D721Med (cell line): ENCODE results near the gene CELA3B.
"Not testable (repeated sequence)": the region's sequence is repeated elsewhere in the genome, so short reads cannot be mapped to it uniquely, and the experiment has no call there.

Source experiments
- DNase-seq: peaks from one replicate; pipeline ENCODE4 v3.0.0; 2011; ENCODE audit warnings: low spot score; ENCODE audit not compliant: insufficient read length
- FAIRE-seq: peaks from 2 replicates; lab custom pipeline; 2011; peaks lifted over from hg19 to GRCh38; lab: Jason Lieb, UNC
- TF ChIP-seq, protein P1 (sequence below): IDR thresholded peaks from 2 replicates; pipeline ENCODE4 v1.5.1; 2012; ENCODE audit warnings: mild to moderate bottlenecking, control low read depth; ENCODE audit not compliant: insufficient read depth; ENCODE audit errors: missing control alignments

The CELA3B gene

DNA sequence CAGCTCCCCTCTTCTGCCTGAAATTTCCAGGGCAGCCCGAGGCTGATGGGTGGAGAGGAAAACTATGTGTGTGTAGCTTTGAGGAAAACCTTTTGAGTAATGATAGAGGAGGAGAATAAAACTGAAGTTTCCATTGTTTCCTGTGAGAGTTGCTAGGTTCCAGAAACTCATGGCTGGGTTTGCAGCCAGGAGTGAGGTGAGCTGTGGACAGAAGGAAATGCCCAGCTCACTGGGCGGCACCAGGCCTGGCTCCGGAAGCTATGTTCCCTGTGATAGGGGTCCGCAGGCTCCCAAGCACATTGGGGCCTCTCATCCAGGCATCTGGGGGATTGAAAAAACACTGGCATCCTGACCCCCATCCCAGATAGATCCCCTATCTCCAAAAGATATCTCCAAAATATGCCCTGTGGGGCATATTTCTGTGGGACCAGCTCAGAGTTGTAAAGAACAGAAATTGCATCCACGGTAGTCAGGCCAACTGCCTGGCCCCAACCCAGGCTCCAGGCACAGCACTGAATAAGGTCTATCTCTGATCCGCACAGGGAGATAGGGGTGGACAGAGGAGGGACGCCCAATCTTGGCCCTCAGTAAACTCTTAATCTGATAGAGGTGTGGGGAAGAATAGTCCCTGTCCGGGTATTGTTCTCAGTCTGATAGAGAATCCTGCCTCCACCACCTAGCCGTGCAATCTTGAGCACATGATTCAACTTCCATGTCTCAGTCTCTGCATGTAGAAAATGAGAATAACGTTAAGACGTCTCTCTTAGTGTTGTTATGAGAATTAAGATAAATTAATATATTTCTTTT, 37.9 kb upstream of the CELA3B start:
- DNase-seq = no peak
- no peak for FAIRE-seq
- TF ChIP-seq, protein P1, sequence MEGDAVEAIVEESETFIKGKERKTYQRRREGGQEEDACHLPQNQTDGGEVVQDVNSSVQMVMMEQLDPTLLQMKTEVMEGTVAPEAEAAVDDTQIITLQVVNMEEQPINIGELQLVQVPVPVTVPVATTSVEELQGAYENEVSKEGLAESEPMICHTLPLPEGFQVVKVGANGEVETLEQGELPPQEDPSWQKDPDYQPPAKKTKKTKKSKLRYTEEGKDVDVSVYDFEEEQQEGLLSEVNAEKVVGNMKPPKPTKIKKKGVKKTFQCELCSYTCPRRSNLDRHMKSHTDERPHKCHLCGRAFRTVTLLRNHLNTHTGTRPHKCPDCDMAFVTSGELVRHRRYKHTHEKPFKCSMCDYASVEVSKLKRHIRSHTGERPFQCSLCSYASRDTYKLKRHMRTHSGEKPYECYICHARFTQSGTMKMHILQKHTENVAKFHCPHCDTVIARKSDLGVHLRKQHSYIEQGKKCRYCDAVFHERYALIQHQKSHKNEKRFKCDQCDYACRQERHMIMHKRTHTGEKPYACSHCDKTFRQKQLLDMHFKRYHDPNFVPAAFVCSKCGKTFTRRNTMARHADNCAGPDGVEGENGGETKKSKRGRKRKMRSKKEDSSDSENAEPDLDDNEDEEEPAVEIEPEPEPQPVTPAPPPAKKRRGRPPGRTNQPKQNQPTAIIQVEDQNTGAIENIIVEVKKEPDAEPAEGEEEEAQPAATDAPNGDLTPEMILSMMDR = no peak

DNA sequence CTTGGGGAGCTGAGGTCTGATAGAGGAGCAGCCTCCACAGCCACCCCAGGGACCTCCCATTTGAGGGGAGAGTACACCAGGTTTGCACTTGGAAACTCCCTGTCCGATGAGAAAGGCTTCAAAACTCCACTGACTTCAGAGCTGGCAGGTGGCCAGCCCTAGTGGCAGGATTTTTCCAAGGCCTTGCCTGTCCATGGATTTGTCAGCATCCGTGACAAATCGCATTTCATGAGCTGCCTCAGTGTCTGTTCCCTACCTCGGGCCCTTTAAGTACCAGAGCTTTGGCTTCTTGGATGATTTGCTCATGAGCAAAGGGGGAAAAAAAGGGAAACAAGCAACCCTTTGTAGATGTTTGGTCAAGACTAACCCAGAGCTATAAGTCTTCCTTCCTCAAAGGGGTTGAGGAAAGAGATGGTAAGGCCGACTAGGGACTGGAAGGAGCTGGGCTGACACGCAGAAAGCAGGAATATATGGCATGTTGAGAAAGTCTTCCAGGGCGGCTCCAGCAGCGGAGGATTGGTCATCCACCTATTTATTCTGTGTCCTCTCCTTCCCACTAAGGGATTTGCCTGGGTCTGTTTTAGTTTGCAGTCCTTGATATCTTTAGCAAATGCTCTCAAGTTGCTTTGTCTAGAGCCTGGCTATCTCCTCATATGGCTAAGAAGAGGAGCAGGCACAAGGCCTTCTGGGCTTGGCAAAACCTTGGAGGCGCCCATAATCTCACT, 37.0 kb upstream of the CELA3B start:
- TF ChIP-seq, protein P1 = no peak
- no peak for DNase-seq
- FAIRE-seq = no peak

DNA sequence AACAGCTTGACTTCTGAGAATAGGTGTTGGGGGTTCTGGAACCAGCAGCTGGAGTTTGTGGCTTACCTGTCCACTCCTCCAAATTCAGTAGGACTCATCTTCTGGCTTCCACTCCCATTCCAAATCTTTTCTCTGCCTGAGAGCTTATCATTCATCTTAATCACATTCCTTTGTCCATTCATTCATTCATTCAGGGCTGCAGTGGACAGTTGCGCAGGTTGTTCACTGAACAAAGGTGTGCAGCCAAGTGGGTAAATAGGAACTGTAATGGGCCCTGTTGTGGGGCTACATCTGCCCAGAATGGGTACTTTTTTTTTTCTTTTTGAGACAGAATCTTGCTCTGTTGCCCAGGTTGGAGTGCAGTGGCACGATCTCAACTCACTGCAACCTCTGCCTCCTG, 36.3 kb upstream of the CELA3B start:
- TF ChIP-seq, protein P1 = no peak

DNA sequence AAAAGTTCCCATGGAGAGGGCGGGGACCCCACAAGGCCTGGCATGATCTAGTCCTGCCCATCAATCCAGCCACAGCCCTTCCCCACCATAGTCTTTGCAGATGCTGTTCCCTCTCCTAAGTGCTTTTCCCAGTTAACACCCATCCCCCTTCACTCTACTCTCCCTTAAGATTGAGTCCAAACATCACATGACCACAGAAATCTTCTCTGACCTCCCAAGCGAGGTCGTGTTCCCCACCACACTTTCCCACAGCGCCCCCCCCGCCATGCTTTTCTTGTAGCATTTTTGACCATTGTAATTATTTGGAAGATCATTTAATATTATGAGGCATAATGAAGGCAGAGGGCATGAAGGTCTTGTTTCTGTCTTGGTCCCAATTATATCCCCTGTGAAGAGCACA, 35.5 kb upstream of the CELA3B start:
- TF ChIP-seq, protein P1 = no peak
- FAIRE-seq (no peak), DNase-seq (no peak)

More for the DNA sequence above, 36.3 kb upstream of the CELA3B start:
- FAIRE-seq (no peak), DNase-seq (no peak)

DNA sequence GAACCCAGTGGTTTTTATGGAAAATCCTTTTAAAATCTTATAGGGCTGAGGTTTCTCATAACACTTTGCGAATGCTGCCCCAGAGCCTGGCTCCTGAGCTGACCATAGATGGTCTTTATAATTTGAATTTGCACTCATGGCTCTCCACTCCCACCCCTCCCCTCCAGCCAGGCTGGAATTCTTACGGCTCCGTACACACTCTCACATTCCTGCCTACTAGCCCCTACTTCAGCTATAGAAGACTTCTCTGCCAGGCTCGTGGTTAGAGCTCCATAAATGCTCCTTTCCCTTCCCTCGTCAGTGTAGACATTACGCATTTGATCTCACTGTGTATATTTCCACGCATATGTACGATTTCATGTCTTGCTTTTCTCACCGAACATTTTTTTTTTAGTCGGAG, 34.4 kb upstream of the CELA3B start:
- FAIRE-seq (no peak), DNase-seq (no peak)
- TF ChIP-seq, protein P1 = no peak

DNA sequence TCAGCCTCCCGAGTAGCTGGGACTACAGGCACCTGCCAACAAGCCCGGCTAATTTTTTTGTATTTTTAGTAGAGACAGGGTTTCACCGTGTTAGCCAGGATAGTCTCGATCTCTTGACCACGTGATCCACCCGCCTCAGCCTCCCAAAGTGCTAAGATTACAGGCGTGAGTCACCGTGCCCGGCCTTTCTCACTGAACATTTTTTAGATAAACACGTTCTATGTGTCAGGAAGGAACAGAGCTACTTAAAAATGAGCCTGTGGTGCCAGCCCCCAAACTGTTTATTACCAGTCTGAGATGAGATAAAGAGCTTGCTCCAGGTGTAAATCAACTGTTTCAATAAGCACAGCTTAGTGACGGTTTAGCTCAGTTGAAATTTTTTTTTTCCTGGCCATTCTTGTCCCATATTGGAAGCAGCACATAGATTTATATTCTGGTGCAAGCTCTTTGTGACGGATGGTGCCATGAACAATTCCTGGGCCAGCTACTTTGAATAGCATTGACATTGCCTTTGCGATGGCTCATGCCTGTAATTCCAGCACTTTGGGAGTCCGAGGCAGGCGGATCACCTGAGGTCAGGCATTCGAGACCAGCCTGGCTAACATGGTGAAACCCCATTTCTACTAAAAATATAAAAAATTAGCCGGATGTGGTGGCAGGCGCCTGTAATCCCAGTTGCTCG, 33.7 kb upstream of the CELA3B start:
- FAIRE-seq, DNase-seq: not testable (repeated sequence)

DNA sequence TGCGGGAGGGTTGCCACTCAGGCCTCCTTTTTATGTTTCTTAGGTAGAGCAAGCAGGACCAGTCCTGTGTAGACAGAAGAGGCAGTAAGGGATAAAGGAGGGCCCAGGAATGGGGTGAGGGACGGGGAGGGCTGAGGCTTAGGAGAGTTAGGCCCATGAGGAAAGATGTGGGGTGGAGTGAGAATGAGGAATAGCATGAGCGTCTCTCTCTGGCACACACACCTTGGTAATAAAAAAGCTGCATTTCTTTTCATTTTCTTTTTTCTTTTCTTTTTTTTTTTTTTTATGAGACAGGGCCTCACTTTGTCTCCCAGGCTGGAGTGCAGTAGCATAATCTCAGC, 32.1 kb upstream of the CELA3B start:
- TF ChIP-seq, protein P1 = no peak
- no peak for FAIRE-seq
- DNase-seq = no peak
